ENCODE results near the gene OPTC. TPM values are rescaled to one million over a fixed set of nuclear protein-coding genes. Genes with fewer than 3 reads are reported as not detected.
A peak's percentile ranks its signal among the peaks of the same experiment; 100 is the strongest.

Gene OPTC
- total and polyA plus RNA-seq, 9 of the 15 experiments (the other 6 are each of a cell fraction or from before 2014, with no cell fraction given): not detected

DNA sequence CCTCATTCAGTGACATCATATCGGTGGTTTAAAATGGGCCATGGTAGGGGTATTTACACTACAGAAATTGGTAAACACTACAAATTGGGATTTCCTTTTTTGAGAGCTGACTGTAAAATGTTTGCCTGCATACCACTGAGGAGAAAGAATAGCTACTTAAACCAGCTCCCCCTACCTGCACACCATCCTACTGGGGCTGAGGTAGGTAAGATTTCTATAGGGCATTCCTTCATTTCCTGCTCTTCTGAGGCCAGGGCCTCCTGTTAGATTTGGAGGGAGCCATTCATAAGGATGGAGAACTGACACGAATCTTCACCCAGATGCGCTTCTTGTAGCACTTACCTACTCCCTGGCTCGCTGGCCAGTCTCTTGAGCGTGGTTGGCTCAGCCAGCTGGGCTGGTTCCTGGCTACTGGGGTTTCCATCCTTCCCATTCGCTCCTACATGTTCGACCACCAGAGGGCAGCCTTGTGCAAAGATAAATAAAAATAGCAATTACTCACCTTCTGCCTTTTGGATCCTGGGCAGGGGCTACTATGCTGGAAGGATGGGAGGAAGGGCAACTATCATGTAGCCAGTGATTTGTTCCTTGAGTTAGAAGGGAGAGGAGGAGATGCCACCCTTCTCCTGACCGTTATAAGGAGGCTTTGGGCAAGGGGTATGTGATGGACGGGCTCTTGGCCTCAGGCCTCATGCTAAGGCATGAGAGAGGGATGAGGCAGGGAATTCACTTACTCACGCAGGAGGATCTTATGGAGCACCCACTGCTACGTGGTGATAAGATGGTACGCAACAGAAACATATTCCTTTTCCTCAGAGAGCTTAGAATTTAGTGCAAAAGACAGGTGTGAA is 10.7 kb downstream of the OPTC start (continued):
- TF ChIP-seq, protein P1, sequence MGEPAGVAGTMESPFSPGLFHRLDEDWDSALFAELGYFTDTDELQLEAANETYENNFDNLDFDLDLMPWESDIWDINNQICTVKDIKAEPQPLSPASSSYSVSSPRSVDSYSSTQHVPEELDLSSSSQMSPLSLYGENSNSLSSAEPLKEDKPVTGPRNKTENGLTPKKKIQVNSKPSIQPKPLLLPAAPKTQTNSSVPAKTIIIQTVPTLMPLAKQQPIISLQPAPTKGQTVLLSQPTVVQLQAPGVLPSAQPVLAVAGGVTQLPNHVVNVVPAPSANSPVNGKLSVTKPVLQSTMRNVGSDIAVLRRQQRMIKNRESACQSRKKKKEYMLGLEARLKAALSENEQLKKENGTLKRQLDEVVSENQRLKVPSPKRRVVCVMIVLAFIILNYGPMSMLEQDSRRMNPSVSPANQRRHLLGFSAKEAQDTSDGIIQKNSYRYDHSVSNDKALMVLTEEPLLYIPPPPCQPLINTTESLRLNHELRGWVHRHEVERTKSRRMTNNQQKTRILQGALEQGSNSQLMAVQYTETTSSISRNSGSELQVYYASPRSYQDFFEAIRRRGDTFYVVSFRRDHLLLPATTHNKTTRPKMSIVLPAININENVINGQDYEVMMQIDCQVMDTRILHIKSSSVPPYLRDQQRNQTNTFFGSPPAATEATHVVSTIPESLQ (CRISPR knock-in tag; IDR thresholded peaks at IDR 0.05): no peak
- TF ChIP-seq SPI1 (IDR thresholded peaks at IDR 0.05; ENCODE audit: borderline replicate concordance, low read depth, low read length) (no peak), TARDBP (IDR thresholded peaks at IDR 0.05) (peak; percentile 17; the same call in 1 of the 2 replicates), TSHZ1 (CRISPR knock-in tag; IDR thresholded peaks at IDR 0.05) (no peak), MIER1 (IDR thresholded peaks at IDR 0.05; ENCODE audit: low read depth) (no peak), GATAD2B (IDR thresholded peaks at IDR 0.05; ENCODE audit: borderline replicate concordance) (no peak), MTA3 (IDR thresholded peaks at IDR 0.05; ENCODE audit: borderline replicate concordance) (0 out of 2 replicates have a peak, but pooled peaks have one; percentile 31), HSF4 (CRISPR knock-in tag; IDR thresholded peaks at IDR 0.05; ENCODE audit: borderline replicate concordance) (no peak), TEAD2 (tag; IDR thresholded peaks at IDR 0.05) (no peak), CSDE1 (IDR thresholded peaks at IDR 0.05) (no peak), RCOR1 (IDR thresholded peaks at IDR 0.05; ENCODE audit: borderline replicate concordance in 1 of 2, low read depth in 2 of 2, low read length in 2 of 2) (peak in 1 of 2 experiments; percentile 46; a peak in 1 of 4 replicates), SP1 (CRISPR knock-in tag; IDR thresholded peaks at IDR 0.05) (0 out of 2 replicates have a peak, but pooled peaks have one; percentile 16)
- TF ChIP-seq, protein P2, sequence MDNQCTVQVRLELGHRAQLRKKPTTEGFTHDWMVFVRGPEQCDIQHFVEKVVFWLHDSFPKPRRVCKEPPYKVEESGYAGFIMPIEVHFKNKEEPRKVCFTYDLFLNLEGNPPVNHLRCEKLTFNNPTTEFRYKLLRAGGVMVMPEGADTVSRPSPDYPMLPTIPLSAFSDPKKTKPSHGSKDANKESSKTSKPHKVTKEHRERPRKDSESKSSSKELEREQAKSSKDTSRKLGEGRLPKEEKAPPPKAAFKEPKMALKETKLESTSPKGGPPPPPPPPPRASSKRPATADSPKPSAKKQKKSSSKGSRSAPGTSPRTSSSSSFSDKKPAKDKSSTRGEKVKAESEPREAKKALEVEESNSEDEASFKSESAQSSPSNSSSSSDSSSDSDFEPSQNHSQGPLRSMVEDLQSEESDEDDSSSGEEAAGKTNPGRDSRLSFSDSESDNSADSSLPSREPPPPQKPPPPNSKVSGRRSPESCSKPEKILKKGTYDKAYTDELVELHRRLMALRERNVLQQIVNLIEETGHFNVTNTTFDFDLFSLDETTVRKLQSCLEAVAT (IDR thresholded peaks at IDR 0.05): no peak
- TF ChIP-seq, protein P3, sequence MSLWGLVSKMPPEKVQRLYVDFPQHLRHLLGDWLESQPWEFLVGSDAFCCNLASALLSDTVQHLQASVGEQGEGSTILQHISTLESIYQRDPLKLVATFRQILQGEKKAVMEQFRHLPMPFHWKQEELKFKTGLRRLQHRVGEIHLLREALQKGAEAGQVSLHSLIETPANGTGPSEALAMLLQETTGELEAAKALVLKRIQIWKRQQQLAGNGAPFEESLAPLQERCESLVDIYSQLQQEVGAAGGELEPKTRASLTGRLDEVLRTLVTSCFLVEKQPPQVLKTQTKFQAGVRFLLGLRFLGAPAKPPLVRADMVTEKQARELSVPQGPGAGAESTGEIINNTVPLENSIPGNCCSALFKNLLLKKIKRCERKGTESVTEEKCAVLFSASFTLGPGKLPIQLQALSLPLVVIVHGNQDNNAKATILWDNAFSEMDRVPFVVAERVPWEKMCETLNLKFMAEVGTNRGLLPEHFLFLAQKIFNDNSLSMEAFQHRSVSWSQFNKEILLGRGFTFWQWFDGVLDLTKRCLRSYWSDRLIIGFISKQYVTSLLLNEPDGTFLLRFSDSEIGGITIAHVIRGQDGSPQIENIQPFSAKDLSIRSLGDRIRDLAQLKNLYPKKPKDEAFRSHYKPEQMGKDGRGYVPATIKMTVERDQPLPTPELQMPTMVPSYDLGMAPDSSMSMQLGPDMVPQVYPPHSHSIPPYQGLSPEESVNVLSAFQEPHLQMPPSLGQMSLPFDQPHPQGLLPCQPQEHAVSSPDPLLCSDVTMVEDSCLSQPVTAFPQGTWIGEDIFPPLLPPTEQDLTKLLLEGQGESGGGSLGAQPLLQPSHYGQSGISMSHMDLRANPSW (CRISPR knock-in tag; IDR thresholded peaks at IDR 0.05): no peak
- TF ChIP-seq, protein P4, sequence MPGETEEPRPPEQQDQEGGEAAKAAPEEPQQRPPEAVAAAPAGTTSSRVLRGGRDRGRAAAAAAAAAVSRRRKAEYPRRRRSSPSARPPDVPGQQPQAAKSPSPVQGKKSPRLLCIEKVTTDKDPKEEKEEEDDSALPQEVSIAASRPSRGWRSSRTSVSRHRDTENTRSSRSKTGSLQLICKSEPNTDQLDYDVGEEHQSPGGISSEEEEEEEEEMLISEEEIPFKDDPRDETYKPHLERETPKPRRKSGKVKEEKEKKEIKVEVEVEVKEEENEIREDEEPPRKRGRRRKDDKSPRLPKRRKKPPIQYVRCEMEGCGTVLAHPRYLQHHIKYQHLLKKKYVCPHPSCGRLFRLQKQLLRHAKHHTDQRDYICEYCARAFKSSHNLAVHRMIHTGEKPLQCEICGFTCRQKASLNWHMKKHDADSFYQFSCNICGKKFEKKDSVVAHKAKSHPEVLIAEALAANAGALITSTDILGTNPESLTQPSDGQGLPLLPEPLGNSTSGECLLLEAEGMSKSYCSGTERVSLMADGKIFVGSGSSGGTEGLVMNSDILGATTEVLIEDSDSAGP (CRISPR knock-in tag; IDR thresholded peaks at IDR 0.05): no peak

Data from K562 (cell line).